ENCODE data around the gene AFG1L. TPM values are rescaled to one million over a fixed set of nuclear protein-coding genes. Genes with fewer than 3 reads are reported as not detected.
A peak's percentile ranks its signal among the peaks of the same experiment; 100 is the strongest.

Gene AFG1L
- total RNA-seq, 1 donor from 2014 or later, result 9.3 TPM

GRCh38 chr6:108363889-108364313 lies 69.0 kb downstream of the AFG1L start:
- H3K4me1 Mint-ChIP-seq, result no peaks in the 10 kb centered on the region

GRCh38 chr6:108364470-108364869 lies 69.6 kb downstream of the AFG1L start:
- Mint-ChIP-seq H3K4me3 (no peak overlapping the region), H3K27me3 (ENCODE audit: low read depth) (no peaks in the 10 kb centered on the region), H3K36me3 (no peaks in the 10 kb centered on the region), H3K9me3 (no peaks in the 10 kb centered on the region), H3K4me1 (no peaks in the 10 kb centered on the region), H3K27ac (no peak overlapping the region)
- DNase-seq (ENCODE audit: low spot score in 2 of 2, unreplicated experiment in 2 of 2), result no peak
- no peak for TF ChIP-seq CTCF (IDR thresholded peaks at IDR 0.05; ENCODE audit: unreplicated experiment)

More at GRCh38 chr6:108363889-108364313, 69.0 kb downstream of the AFG1L start:
- no peak for DNase-seq (ENCODE audit: low spot score in 2 of 2, unreplicated experiment in 2 of 2)
- no peak overlapping the region for H3K27ac Mint-ChIP-seq
- TF ChIP-seq CTCF (IDR thresholded peaks at IDR 0.05; ENCODE audit: unreplicated experiment), result no peak
- peaks cover 3% of the 10 kb centered on the region for H3K36me3 Mint-ChIP-seq
- no peak overlapping the region for H3K4me3 Mint-ChIP-seq
- H3K27me3 Mint-ChIP-seq (ENCODE audit: low read depth), result no peaks in the 10 kb centered on the region
- H3K9me3 Mint-ChIP-seq, result no peaks in the 10 kb centered on the region

DNA sequence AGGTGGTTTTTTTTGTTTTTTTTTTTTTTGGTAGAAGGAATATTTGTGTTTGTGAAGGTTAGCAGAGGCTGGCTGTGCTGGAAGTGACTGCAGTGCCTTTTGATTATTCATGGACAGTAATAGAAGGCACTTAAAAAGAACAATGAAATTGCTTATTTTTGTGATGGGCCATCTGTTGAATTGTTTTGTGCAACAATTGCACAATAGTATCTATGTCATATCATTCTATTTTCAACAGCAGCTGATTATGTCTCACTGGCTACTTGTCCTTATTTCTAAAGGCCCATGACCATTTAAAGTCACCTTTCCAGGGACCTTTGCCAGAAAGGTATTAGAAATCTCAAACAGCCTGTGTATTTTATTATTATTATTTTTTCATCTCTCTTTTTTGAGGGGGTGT lies 70.6 kb downstream of the AFG1L start:
- Mint-ChIP-seq H3K36me3 (no peaks in the 10 kb centered on the region), H3K27me3 (ENCODE audit: low read depth) (no peaks in the 10 kb centered on the region), H3K27ac (no peak overlapping the region), H3K9me3 (no peaks in the 10 kb centered on the region), H3K4me1 (no peaks in the 10 kb centered on the region), H3K4me3 (no peak overlapping the region)
- no peak for TF ChIP-seq CTCF (IDR thresholded peaks at IDR 0.05; ENCODE audit: unreplicated experiment)
- no peak for DNase-seq (ENCODE audit: low spot score in 2 of 2, unreplicated experiment in 2 of 2)

DNA sequence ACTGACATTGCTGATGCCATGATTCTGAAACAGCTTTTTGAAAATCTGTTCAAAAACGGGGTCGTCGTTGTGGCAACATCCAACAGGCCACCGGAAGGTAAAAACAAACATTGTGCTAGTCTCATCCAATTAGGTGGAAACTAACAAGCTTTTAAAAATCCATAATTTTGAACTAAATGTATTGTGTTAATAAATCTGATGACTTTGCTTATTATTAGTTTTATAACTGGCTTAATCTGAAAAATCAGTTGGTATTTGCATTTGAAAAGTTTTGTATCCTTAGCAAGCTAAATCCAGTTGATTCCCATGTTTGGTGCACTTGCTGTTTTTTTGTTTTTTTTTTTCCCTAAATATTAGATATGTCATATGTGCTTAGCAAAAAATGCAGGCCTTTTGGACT lies 71.4 kb downstream of the AFG1L start:
- H3K36me3 Mint-ChIP-seq, result no peaks in the 10 kb centered on the region
- no peak for TF ChIP-seq CTCF (IDR thresholded peaks at IDR 0.05; ENCODE audit: unreplicated experiment)
- no peak for DNase-seq (ENCODE audit: low spot score in 2 of 2, unreplicated experiment in 2 of 2)
- no peak overlapping the region for H3K4me3 Mint-ChIP-seq
- H3K9me3 Mint-ChIP-seq, result no peaks in the 10 kb centered on the region
- no peak overlapping the region for H3K27ac Mint-ChIP-seq
- H3K27me3 Mint-ChIP-seq (ENCODE audit: low read depth), result no peaks in the 10 kb centered on the region
- H3K4me1 Mint-ChIP-seq, result no peaks in the 10 kb centered on the region

GRCh38 chr6:108368431-108369030 lies 73.7 kb downstream of the AFG1L start:
- DNase-seq (ENCODE audit: low spot score in 2 of 2, unreplicated experiment in 2 of 2), result no peak
- Mint-ChIP-seq H3K4me3 (no peak overlapping the region), H3K36me3 (peaks cover 8% of the 10 kb centered on the region), H3K27me3 (ENCODE audit: low read depth) (no peaks in the 10 kb centered on the region), H3K27ac (no peak overlapping the region), H3K4me1 (no peaks in the 10 kb centered on the region), H3K9me3 (no peaks in the 10 kb centered on the region)
- no peak for TF ChIP-seq CTCF (IDR thresholded peaks at IDR 0.05; ENCODE audit: unreplicated experiment)

- Mint-ChIP-seq H3K27me3 (ENCODE audit: low read depth) (no peaks in the 10 kb centered on the region), H3K36me3 (peaks cover 29% of the 10 kb centered on the region), H3K27ac (peak overlapping the region; percentile 15), H3K9me3 (peaks cover 31% of the 10 kb centered on the region), H3K4me1 (peaks cover 23% of the 10 kb centered on the region), H3K4me3 (no peak overlapping the region)
- no peak for TF ChIP-seq CTCF (IDR thresholded peaks at IDR 0.05; ENCODE audit: unreplicated experiment)
- no peak for DNase-seq (ENCODE audit: low spot score in 2 of 2, unreplicated experiment in 2 of 2)
Observed at GRCh38 chr6:108380876-108381275, 86.0 kb downstream of the AFG1L start.

Measured in mesothelial cell of epicardium (in vitro differentiated cells).